ENCODE results near the gene CFTR. TPM values are rescaled to one million over a fixed set of nuclear protein-coding genes. Genes with fewer than 3 reads are reported as not detected.
A peak's percentile ranks its signal among the peaks of the same experiment; 100 is the strongest.

Gene CFTR
- total and polyA plus RNA-seq, 9 of the 15 experiments (the other 6 are each of a cell fraction or from before 2014, with no cell fraction given): 0.20 TPM; not detected in 8

GRCh38 chr7:117704063-117704462, 224.2 kb downstream of the CFTR start (continued):
- TF ChIP-seq PBX2 (CRISPR knock-in tag; IDR thresholded peaks at IDR 0.05; ENCODE audit: low read depth) (no peak), PBX2 (tag; conservative IDR thresholded peaks at IDR 0.05; ENCODE audit: low read depth) (no peak), SRSF1 (IDR thresholded peaks at IDR 0.05; ENCODE audit: low read depth, low read length) (no peak)

GRCh38 chr7:117705630-117706029, 225.8 kb downstream of the CFTR start:
- intact Hi-C loops (cut with micrococcal nuclease) (no loop called here), in situ Hi-C loops (cut with MboI) (no loop called here)
- H3K9me3 ChIP-seq (replicated peaks; ENCODE audit: control insufficient read depth, insufficient read depth, low read depth, low read length): no peaks in the 10 kb centered on the region
- CTCF ChIA-PET (ENCODE audit: low intra/inter-chr PET ratio): no interaction called here
- no peaks in the 10 kb centered on the region for H3K27me3 ChIP-seq (ENCODE audit: control insufficient read depth in 2 of 2, insufficient read depth in 2 of 2, low read length in 2 of 2)
- no peaks in the 10 kb centered on the region for H3K36me3 ChIP-seq (ENCODE audit: control insufficient read depth, insufficient read depth, low read length)
- no peak overlapping the region for H2AFZ ChIP-seq (ENCODE audit: low read depth, low read length)
- no TSS peak for BruUV-seq (replicated peaks)
- no peaks in the 10 kb centered on the region for H3K4me1 ChIP-seq (replicated peaks in 1 of 2; ENCODE audit: control insufficient read depth in 2 of 2, insufficient read depth in 2 of 2, low read length in 2 of 2)
- no peaks in the 10 kb centered on the region for H3K9me1 ChIP-seq (ENCODE audit: control insufficient read depth, insufficient read depth, low read length)
- no peaks in the 10 kb centered on the region for H4K20me1 ChIP-seq (replicated peaks; ENCODE audit: control insufficient read depth, insufficient read depth, low read length)
- H3K27ac ChIP-seq (ENCODE audit: extremely low read depth, low read depth, low read length): no peak overlapping the region
- no peak overlapping the region for H3K4me3 ChIP-seq
- no peaks in the 10 kb centered on the region for H3K79me2 ChIP-seq (ENCODE audit: control insufficient read depth, insufficient read depth, low read length)
- H3K4me2 ChIP-seq (ENCODE audit: insufficient read depth, low read length): no peak overlapping the region
- peak; percentile 47; the same call in 1 of the 2 replicates for TF ChIP-seq ATF7 (IDR thresholded peaks at IDR 0.05)
- TF ChIP-seq ZNF507 (tag; conservative IDR thresholded peaks at IDR 0.05): no peak
- no peak for TF ChIP-seq PTRF (tag; IDR thresholded peaks at IDR 0.05)
- TF ChIP-seq ZNF589 (CRISPR knock-in tag; IDR thresholded peaks at IDR 0.05; ENCODE audit: low read depth): no peak
- TF ChIP-seq MAFF (IDR thresholded peaks at IDR 0.05; ENCODE audit: low read length): no peak
- TF ChIP-seq RBM14 (IDR thresholded peaks at IDR 0.05; ENCODE audit: borderline replicate concordance, insufficient read depth, low read depth, low read length): no peak
- no peak for TF ChIP-seq HNRNPL (IDR thresholded peaks at IDR 0.05; ENCODE audit: low read depth, low read length)
- TF ChIP-seq TRIM28 (IDR thresholded peaks at IDR 0.05): no peak
- TF ChIP-seq PPARD (CRISPR knock-in tag; IDR thresholded peaks at IDR 0.05): no peak
- no peak for TF ChIP-seq SMARCA4 (IDR thresholded peaks at IDR 0.05)
- peak; percentile 49; the same call in 1 of the 2 replicates for TF ChIP-seq ATF3 (IDR thresholded peaks at IDR 0.05)
- TF ChIP-seq ATF3 (CRISPR knock-in tag; conservative IDR thresholded peaks at IDR 0.05): no peak
- TF ChIP-seq ZNF217 (CRISPR knock-in tag; IDR thresholded peaks at IDR 0.05): no peak
- no peak for TF ChIP-seq NFATC3 (IDR thresholded peaks at IDR 0.05)
- no peak for TF ChIP-seq MBD1 (CRISPR knock-in tag; IDR thresholded peaks at IDR 0.05)
- WGBS (ENCODE audit: insufficient coverage, low coverage, missing lambda C conversion rate): 6% methylated on average over 4 of the region's 4 CpGs
- H3K9ac ChIP-seq (ENCODE audit: insufficient read depth in 1 of 2, low read depth in 2 of 2, low read length in 2 of 2): no peak overlapping the region
- DNase-seq (ENCODE audit: extremely low read depth in 1 of 4, low spot score in 3 of 4) (no peak), ATAC-seq (no peak), FAIRE-seq (no peak)
- POLR2A ChIA-PET: no interaction called here
